Activated naive CD4-positive, alpha-beta T cell (primary cell): ENCODE results near the gene KSR2.
"Not testable (repeated sequence)": the region's sequence is repeated elsewhere in the genome, so short reads cannot be mapped to it uniquely, and the experiment has no call there.

Experiments used
- DNase-seq, 4 experiments: peaks; one replicate each; lab custom pipeline; 2025; lab: John Stamatoyannopoulos, UW

The KSR2 gene

GRCh38 chr12:117857632-117858612, 110.9 kb downstream of the KSR2 start:
- DNase-seq, result peak in 3 of 4 experiments; percentile 0 to 11 (median 1)

- DNase-seq, result not testable (repeated sequence)
Measured at GRCh38 chr12:117857139-117857538, 111.7 kb downstream of the KSR2 start.

- no peak for DNase-seq
Measured at GRCh38 chr12:117855165-117855564, 113.6 kb downstream of the KSR2 start.

- DNase-seq, result peak in 1 of 4 experiments; percentile 5
Measured at GRCh38 chr12:117854339-117855012, 114.3 kb downstream of the KSR2 start.

GRCh38 chr12:117853600-117853999, 115.2 kb downstream of the KSR2 start:
- DNase-seq, result no peak

DNA sequence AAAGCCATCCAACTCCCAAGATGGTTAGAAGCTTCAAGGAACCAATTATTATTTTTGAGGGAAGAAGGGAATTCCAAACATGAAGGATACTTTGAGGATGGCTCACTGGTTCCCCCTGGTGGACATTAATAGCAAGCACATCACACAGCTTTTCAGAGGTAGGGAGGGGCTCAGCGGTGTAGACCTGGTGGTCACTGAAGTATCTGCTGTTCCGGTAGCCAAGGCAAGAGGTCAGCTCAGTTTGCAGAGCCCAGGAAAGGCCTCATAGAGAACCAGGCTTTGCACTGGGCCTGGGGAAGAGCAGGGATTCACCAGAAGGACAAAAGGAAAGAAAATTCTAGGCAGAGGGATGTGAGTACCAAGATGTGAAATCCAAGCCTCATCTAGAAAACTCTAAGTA, 118.7 kb downstream of the KSR2 start:
- DNase-seq, result no peak

DNA sequence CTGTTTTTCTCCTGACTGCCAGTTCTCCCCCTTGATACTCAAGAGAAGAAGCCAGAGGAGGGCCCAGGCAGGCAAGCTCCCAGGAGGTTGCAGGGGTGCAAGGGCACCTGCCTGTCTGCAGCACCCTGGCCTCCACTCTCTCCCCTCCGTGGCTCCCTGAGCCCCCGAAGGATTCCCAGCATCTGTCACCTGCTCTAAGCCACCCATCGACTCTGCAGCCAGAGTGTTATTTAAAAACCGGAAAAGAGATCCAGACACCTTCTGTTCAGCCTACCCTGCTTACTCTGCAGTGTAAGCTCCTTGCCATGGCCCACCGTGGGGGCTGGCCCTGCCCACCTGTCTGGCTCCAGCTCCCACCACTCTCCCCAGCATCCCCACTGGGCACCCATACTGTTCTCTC, 121.4 kb downstream of the KSR2 start:
- no peak for DNase-seq

- no peak for DNase-seq
Measured at GRCh38 chr12:117845271-117845904, 123.4 kb downstream of the KSR2 start.

GRCh38 chr12:117844114-117844830, 124.5 kb downstream of the KSR2 start:
- no peak for DNase-seq

DNA sequence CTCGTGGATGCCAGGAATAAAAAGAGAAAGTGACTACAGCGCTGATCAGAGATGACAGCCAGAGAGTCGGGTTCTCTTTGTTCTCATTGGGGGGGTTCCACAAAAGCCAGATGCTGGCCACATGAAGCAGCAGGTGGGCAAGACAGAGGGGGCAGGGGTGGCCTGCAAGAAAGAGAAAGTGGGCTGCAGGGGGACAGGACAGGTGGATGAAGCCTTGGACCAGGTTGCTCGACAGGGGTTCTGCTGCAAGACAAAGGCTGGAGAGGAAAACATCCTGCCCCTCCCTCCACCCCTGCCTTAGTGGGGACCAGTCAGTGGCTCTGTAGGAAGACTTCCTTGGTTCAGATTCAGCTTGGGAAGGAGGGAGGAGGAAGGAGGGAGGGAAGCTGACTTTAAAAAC, 126.2 kb downstream of the KSR2 start:
- DNase-seq, result no peak

DNA sequence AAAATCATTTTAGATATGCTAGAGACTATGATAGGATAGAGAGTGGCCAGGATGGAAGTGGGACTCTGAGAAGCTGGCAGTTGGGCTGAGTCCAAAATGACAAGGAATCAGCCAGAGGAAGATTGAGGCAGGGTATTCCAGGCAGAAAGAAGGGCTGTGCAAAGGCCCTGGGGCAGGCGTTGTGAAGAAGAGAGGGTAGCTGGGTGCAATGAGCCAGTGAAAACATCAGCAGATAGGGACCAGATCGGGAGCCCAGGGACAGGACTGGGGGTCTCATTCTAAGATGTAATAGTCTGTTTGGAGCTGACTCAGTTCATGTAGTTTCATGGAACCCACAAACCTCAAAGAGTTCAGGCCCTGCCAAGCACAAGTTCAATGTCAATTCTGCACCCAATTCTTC, 126.6 kb downstream of the KSR2 start:
- no peak for DNase-seq

GRCh38 chr12:117837737-117838050, 131.1 kb downstream of the KSR2 start:
- no peak for DNase-seq

DNA sequence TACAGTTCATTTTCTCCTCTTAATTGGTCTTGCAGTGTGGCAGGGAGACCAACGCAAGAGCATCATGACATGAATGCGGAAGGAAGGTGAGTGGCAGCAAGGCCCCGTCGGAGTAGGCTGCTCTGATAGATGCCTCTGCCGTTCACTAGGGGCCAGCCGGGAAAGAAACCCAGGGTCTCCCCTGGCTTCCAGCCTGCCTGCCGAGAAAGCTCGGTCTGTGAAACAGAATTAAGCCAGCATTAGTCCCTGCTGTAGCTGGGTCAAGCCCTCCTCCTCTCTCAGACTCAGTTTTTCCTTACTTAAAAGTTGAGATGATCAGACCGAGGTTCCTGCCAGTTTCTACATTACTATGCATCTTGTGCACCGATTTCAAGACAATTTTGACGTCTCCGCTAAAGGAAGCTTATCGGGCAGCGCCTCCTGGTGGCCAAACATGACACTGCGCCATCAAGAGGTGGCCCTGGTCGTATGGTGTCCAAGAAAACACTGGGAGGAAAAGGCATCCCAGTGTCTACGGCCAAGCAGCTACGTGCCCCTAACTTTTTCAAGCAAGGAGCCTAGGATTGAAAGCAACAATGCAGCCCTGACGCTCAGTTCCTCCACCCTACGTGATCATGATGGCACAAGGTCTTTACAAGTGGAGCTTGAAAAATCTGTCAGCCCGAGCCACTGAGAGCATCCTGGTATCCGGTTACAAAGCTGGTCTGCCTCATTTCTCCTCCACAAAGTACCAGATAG, 131.6 kb downstream of the KSR2 start:
- DNase-seq, result peak; percentile 34 to 69 (median 64)

GRCh38 chr12:117836476-117836875, 132.3 kb downstream of the KSR2 start:
- DNase-seq, result no peak

- no peak for DNase-seq
Measured at GRCh38 chr12:117835156-117835555, 133.6 kb downstream of the KSR2 start.

DNA sequence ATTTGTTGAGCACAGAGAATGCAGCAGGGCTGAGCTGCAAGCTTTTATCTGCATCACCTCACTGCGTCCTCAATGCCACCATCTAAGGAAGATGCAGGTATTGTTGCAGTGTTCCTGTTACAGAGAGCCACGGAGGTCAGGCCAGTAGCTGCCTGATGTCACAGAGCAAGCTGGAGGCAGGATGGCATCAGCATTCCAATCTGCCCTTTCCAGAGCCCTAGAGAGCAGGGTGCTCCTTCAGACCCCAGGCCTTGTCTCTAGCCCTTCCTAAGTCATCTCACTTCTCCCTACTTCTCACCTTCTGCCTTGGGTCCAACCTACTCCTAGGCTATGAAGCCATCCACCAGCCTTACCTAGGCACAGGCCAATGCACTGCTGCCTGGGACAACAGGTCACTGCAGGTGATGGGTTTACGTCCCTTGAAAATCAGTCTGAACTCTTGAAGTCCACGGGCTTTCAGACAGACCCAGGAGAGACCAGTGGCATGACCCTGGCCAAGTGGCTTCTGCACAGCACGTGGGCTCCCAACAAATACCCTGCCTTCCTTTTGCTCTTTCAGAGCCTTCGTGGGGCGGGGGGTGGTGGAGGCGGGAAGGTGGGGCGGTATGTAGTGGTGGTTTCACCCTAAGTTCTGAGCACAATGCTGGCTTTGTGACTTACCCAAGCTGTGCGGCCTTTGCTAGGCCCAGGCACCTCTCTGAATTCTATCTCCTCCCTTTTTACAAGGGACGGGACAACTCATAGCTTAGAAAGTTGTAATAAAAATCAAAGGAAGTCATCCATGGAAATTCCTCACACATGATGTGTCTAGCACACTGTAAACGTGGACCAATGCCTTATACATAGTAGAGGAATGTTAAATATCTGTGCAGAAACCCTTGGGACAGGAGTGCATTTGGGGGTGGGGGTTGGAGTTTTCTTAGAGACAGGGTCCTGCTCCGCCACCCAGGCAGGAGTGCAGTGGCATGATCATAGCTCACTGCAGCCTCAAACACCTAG, 136.0 kb downstream of the KSR2 start:
- no peak for DNase-seq

DNA sequence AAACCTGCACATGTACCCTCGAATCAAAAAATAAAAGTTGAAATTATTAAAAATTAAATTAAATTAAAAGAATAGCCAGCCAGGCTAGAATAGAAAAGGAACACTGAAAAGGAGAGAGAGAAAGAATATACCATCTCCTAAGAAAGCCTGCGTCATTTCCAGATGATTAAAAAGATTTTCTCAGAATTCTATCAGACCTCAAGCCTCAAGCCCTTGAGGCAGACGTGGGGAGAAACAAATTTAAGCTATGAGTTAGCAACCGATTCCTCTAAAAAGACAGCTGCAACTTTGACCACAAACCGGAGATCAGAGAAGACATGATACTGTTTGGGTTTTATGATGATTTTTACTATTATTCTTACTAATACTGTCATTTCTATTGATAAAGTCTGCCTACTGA, 138.3 kb downstream of the KSR2 start:
- no peak for DNase-seq

DNA sequence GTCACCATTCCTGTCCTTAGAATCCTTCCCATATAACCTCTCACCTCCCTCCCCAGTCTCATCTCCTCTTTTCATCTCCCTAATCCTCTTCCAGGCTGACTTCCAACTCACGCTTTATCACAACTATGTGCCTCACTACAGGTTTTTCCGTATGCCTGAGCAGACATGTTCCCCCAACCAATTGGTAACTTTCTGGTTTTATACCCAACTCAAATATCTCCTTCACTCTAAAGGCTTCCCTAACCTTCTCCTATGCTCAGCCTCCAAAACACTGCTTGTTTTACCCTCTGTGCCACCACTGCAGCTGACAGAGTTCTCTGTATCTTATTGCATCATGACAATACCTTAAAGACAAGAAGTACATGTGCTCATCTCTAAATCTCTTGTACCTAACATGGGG, 139.7 kb downstream of the KSR2 start:
- DNase-seq, result no peak

GRCh38 chr12:117827660-117828059, 141.1 kb downstream of the KSR2 start:
- no peak for DNase-seq

DNA sequence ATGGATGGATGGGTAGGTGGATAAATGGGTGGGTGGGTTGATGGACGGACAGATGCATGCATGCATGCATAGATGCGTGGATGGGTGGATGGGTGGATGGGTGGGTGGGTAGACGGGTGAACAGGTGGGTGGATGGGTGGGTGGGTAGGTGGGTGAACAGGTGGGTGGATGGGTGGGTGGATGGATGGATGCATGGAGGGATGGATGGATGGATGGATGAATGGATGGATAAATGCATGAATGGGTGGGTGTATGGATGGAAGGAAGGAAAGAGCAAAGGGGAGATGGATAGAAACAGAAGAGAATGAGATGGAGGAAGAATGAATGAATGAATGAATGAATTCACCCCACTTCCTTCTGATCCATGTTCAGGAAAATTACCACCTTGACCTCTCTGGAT, 143.0 kb downstream of the KSR2 start:
- DNase-seq, result no peak
